OCI-LY3 (cell line): ENCODE results near the gene LAMA3.

Experiments used
- CTCF ChIP-seq: fragments of 200-600, 300-600 bp; sonication (generic); IDR thresholded peaks from 2 replicates; pipeline ENCODE4 v1.5.1; 2014; ENCODE audit warnings: antibody characterized with exemption, low read length, low read depth
- EZH2phosphoT487 ChIP-seq: fragments of 200-600 bp; shearing (Covaris generic); IDR thresholded peaks from 2 replicates; pipeline ENCODE4 v1.6.1; 2018; ENCODE audit warnings: antibody characterized with exemption, mixed run types, low read depth

GRCh38 chr18:23918395-23919032 is 229.3 kb downstream of the LAMA3 start:
- TF ChIP-seq CTCF, result peak; percentile 94
- TF ChIP-seq EZH2phosphoT487, result no peak
